Neural progenitor cell (in vitro differentiated cells): ENCODE results near the gene SINHCAF. TPM values are rescaled to one million over a fixed set of nuclear protein-coding genes. Genes with fewer than 3 reads are reported as not detected.

Source experiments
- DNase-seq: peaks from one replicate; pipeline ENCODE4 v3.0.0-alpha.2; 2016; ENCODE audit warnings: low spot score
- H2AFZ ChIP-seq: fragments of 200-600 bp; sonication (generic); replicated peaks from 2 replicates; pipeline ENCODE4 v1.6.1; 2016; ENCODE audit warnings: antibody characterized with exemption
- H3F3A ChIP-seq: fragments of 200-600 bp; sonication (generic); 2 replicates; pipeline ENCODE4 v1.6.1; 2016; ENCODE audit warnings: antibody characterized with exemption, low read depth
- H3K27ac ChIP-seq: fragments of 200-600 bp; sonication (generic); 2 replicates; pipeline ENCODE4 v1.5.1; 2016; ENCODE audit warnings: mild to moderate bottlenecking
- H3K27me3 ChIP-seq: fragments of 200-600 bp; sonication (generic); 2 replicates; pipeline ENCODE4 v1.6.1; 2016; ENCODE audit warnings: mild to moderate bottlenecking, moderate library complexity
- H3K36me3 ChIP-seq: fragments of 200-600 bp; sonication (generic); 2 replicates; pipeline ENCODE4 v1.5.1; 2016
- H3K4me1 ChIP-seq: fragments of 200-600 bp; sonication (generic); 2 replicates; pipeline ENCODE4 v1.6.1; 2016; ENCODE audit warnings: mixed run types
- H3K4me2 ChIP-seq: fragments of 200-600 bp; sonication (generic); 2 replicates; pipeline ENCODE4 v1.6.1; 2016
- H3K4me3 ChIP-seq: fragments of 200-600 bp; sonication (generic); 2 replicates; pipeline ENCODE4 v1.5.1; 2016
- H3K79me2 ChIP-seq: fragments of 200-600 bp; sonication (generic); 2 replicates; pipeline ENCODE4 v1.6.1; 2016; ENCODE audit warnings: low read depth
- H3K9ac ChIP-seq: fragments of 200-600 bp; sonication (generic); 2 replicates; pipeline ENCODE4 v1.6.1; 2016
- H3K9me3 ChIP-seq: fragments of 200-600 bp; sonication (generic); 2 replicates; pipeline ENCODE4 v1.5.1; 2016; ENCODE audit warnings: low read depth
- H4K20me1 ChIP-seq: fragments of 200-600 bp; sonication (generic); 2 replicates; pipeline ENCODE4 v1.6.1; 2016; ENCODE audit warnings: low read depth
- H3K27ac Mint-ChIP-seq: 3 replicates; pipeline ENCODE4 v1.8.0; 2021; ENCODE audit warnings: mixed read lengths
- H3K27me3 Mint-ChIP-seq: 2 replicates; pipeline ENCODE4 v1.8.0; 2022; ENCODE audit warnings: low read depth, mild to moderate bottlenecking, inconsistent platforms, moderate library complexity, mixed read lengths; ENCODE audit not compliant: insufficient read depth
- H3K36me3 Mint-ChIP-seq: 3 replicates; pipeline ENCODE4 v1.8.0; 2021; ENCODE audit warnings: mixed read lengths
- H3K4me1 Mint-ChIP-seq: 3 replicates; pipeline ENCODE4 v1.8.0; 2021; ENCODE audit warnings: mixed read lengths
- H3K4me3 Mint-ChIP-seq: 3 replicates; pipeline ENCODE4 v1.8.0; 2021; ENCODE audit warnings: mild to moderate bottlenecking, moderate library complexity, mixed read lengths
- H3K9me3 Mint-ChIP-seq: 3 replicates; pipeline ENCODE4 v1.8.0; 2020; ENCODE audit warnings: mixed read lengths
- EZH2 ChIP-seq: fragments of 200-600 bp; sonication (generic); IDR thresholded peaks from 2 replicates; pipeline ENCODE4 v1.6.1; 2017; ENCODE audit warnings: antibody characterized with exemption, mild to moderate bottlenecking, moderate library complexity
- EZH2phosphoT487 ChIP-seq: fragments of 200-600 bp; sonication (generic); IDR thresholded peaks from 2 replicates; pipeline ENCODE4 v1.6.1; 2017; ENCODE audit warnings: antibody characterized with exemption
- total RNA-seq: library from RNA; depleted of rRNA; stranded (reverse); fragments of >200 nt; gene quantifications from 2 replicates; pipeline ENCODE4 v1.2.3, GENCODE V29; 2015; ENCODE audit warnings: low replicate concordance
- TF ChIP-seq, protein P1 (sequence below): fragments of 200-600 bp; sonication (generic); IDR thresholded peaks from 2 replicates; pipeline ENCODE4 v1.5.1; 2017; ENCODE audit warnings: antibody characterized with exemption, mild to moderate bottlenecking

The SINHCAF gene
- total RNA-seq, 1 donor from 2014 or later = 1,260 TPM

DNA sequence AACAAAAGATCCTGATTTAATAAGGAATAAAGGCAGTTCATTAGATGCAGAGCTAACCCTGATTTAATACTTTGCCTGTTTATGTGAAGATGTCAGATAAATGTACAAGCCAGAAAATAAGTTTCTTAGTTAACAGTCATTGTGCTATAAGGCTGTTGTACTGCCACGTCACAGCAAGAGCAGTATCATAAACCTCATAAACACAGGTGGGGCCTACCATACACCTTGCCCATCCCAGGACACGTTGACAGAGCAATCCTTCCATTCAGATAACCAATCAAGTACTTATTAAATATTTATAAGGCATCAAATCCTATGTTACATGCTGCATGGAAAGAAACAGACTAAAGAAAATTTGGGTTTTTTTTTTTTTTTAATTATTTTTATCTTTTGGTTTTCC is 36.5 kb downstream of the SINHCAF start:
- Histone ChIP-seq H3K4me3 (no peak overlapping the region), H4K20me1 (peaks cover 59% of the 10 kb centered on the region), H3K4me1 (no peaks in the 10 kb centered on the region), H3F3A (peaks cover 65% of the 10 kb centered on the region), H3K36me3 (peaks cover 85% of the 10 kb centered on the region), H3K27ac (no peak overlapping the region), H3K79me2 (peaks cover 99% of the 10 kb centered on the region), H3K4me2 (no peak overlapping the region), H3K9ac (no peak overlapping the region), H3K27me3 (no peaks in the 10 kb centered on the region), H2AFZ (no peak overlapping the region), H3K9me3 (peaks cover 7% of the 10 kb centered on the region)
- Mint-ChIP-seq H3K27ac (no peak overlapping the region), H3K4me1 (no peaks in the 10 kb centered on the region), H3K27me3 (peaks cover 2% of the 10 kb centered on the region), H3K4me3 (no peak overlapping the region), H3K36me3 (peaks cover 73% of the 10 kb centered on the region), H3K9me3 (peaks cover 9% of the 10 kb centered on the region)
- DNase-seq = no peak
- TF ChIP-seq EZH2 (no peak), EZH2phosphoT487 (no peak)
- TF ChIP-seq, protein P1, sequence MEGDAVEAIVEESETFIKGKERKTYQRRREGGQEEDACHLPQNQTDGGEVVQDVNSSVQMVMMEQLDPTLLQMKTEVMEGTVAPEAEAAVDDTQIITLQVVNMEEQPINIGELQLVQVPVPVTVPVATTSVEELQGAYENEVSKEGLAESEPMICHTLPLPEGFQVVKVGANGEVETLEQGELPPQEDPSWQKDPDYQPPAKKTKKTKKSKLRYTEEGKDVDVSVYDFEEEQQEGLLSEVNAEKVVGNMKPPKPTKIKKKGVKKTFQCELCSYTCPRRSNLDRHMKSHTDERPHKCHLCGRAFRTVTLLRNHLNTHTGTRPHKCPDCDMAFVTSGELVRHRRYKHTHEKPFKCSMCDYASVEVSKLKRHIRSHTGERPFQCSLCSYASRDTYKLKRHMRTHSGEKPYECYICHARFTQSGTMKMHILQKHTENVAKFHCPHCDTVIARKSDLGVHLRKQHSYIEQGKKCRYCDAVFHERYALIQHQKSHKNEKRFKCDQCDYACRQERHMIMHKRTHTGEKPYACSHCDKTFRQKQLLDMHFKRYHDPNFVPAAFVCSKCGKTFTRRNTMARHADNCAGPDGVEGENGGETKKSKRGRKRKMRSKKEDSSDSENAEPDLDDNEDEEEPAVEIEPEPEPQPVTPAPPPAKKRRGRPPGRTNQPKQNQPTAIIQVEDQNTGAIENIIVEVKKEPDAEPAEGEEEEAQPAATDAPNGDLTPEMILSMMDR = no peak

DNA sequence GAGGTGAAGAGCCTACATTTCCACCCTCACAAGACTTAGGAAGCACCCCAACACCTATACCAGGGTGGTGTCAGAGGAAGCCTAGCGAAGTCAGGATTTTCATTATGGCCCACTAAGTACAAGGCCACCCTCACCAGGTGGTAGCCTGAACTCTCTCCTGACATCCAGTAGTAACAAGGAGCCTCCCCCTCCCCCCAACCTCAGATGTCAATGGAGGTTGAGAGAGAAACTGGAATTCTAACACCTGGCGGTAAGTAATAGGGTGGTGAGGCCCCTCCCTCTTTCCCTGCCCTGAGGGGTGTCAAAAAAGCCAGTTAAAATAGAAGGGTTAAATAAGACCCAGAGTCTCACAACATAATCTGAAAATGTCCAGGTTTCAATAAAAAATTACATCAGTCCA is 37.6 kb downstream of the SINHCAF start:
- no peak for DNase-seq
- H3K36me3 Mint-ChIP-seq = peaks cover 76% of the 10 kb centered on the region
- no peaks in the 10 kb centered on the region for H3K4me1 Mint-ChIP-seq

DNA sequence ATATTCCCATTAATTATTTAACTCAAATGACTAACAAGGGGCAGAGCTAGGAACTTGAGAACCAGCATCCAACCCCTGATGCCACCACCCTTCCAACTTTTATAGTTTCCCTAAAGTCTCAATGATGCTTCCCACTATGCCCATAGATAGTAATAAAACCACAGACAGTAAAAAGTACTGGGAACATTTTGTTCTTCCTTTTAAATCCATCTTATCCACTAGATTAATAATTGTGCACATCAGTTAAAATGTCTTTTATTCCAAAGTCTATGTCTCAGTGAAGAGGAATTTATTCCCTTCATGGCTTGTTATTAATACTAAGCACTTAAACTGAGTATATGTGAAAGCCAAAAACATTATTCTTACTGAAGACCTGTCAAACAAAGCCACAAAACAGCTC is 45.8 kb downstream of the SINHCAF start:
- Histone ChIP-seq H3K36me3 (peaks cover 39% of the 10 kb centered on the region), H3K27me3 (no peaks in the 10 kb centered on the region), H2AFZ (no peak overlapping the region), H3K27ac (peak overlapping the region; percentile 69), H3K4me3 (no peak overlapping the region), H3F3A (peaks cover 89% of the 10 kb centered on the region), H3K9ac (no peak overlapping the region), H3K4me2 (no peak overlapping the region), H4K20me1 (peaks cover 61% of the 10 kb centered on the region), H3K9me3 (peaks cover 7% of the 10 kb centered on the region), H3K4me1 (peaks cover 23% of the 10 kb centered on the region), H3K79me2 (peaks cover 63% of the 10 kb centered on the region)
- DNase-seq = no peak
- peaks cover 20% of the 10 kb centered on the region for H3K4me1 Mint-ChIP-seq
- no peak overlapping the region for H3K27ac Mint-ChIP-seq
- H3K27me3 Mint-ChIP-seq = peaks cover 2% of the 10 kb centered on the region
- H3K9me3 Mint-ChIP-seq = peaks cover 7% of the 10 kb centered on the region
- no peak for TF ChIP-seq EZH2phosphoT487
- TF ChIP-seq, protein P1 = no peak
- peaks cover 35% of the 10 kb centered on the region for H3K36me3 Mint-ChIP-seq
- H3K4me3 Mint-ChIP-seq = no peak overlapping the region

More for the DNA sequence above, 37.6 kb downstream of the SINHCAF start:
- peaks cover 52% of the 10 kb centered on the region for H4K20me1 ChIP-seq
- peaks cover 88% of the 10 kb centered on the region for H3K36me3 ChIP-seq
- peaks cover 7% of the 10 kb centered on the region for H3K9me3 ChIP-seq
- no peak overlapping the region for H3K9ac ChIP-seq
- H3F3A ChIP-seq = peaks cover 70% of the 10 kb centered on the region
- Mint-ChIP-seq H3K9me3 (peaks cover 9% of the 10 kb centered on the region), H3K27me3 (peaks cover 2% of the 10 kb centered on the region), H3K4me3 (no peak overlapping the region), H3K27ac (no peak overlapping the region)
- no peak overlapping the region for H3K4me2 ChIP-seq
- no peak for TF ChIP-seq EZH2
- TF ChIP-seq, protein P1 = no peak
- no peak for TF ChIP-seq EZH2phosphoT487
- no peak overlapping the region for H2AFZ ChIP-seq
- H3K79me2 ChIP-seq = peaks cover 99% of the 10 kb centered on the region
- no peak overlapping the region for H3K4me3 ChIP-seq
- no peaks in the 10 kb centered on the region for H3K27me3 ChIP-seq
- no peaks in the 10 kb centered on the region for H3K4me1 ChIP-seq
- H3K27ac ChIP-seq = peak overlapping the region; percentile 9
